Motor neuron (in vitro differentiated cells): ENCODE results near the gene TMEM161A. TPM values are rescaled to one million over a fixed set of nuclear protein-coding genes. Genes with fewer than 3 reads are reported as not detected.

Experiments
- ATAC-seq, 8 experiments: fragments of 200-7000 bp; cut with Tn5 transposase; replicated peaks in 6 of 8; 2 replicates each; pipeline ENCODE4 v1.8.0; 2021; ENCODE audit warnings: mild to moderate bottlenecking in 8 of 8, moderate library complexity in 8 of 8
- H3K27ac ChIP-seq, 2 donors: fragments of 250-450 bp; sonication (Bioruptor Pico); 2 replicates each; pipeline ENCODE4 v1.9.0; 2021; ENCODE audit warnings: antibody characterized with exemption in 2 of 2, mild to moderate bottlenecking in 2 of 2, moderate library complexity in 1 of 2
- H3K4me1 ChIP-seq, 2 donors: fragments of 250-450 bp; sonication (Bioruptor Pico); replicated peaks in 1 of 2; 2 replicates each; pipeline ENCODE4 v1.6.1; 2021; ENCODE audit warnings: antibody characterized with exemption in 2 of 2, mild to moderate bottlenecking in 2 of 2, moderate library complexity in 1 of 2
- H3K4me3 ChIP-seq, 5 donors: fragments of 250-450 bp; sonication (Bioruptor Pico); 2 replicates each; pipeline ENCODE4 v1.9.0; 2021; ENCODE audit warnings: antibody characterized with exemption in 5 of 5, mild to moderate bottlenecking in 5 of 5, moderate library complexity in 4 of 5
- WGBS, 10 experiments: fragments of 450-650 bp; shearing (Covaris generic); methylation state at CpG; one replicate each; pipeline ENCODE4 v1.0.0; 2022; 5-methylcytosine and 5-hydroxymethylcytosine counted together
- in situ Hi-C, 9 experiments: fragments of 400-800 bp; cut with MboI; loops; one replicate each; pipeline ENCODE4 v1.15.0; 2021; ENCODE audit warnings: low sequenced_read_pairs in 9 of 9, low pct_unique_long_range_greater_than_20kb in 2 of 9; ENCODE audit not compliant: unreplicated experiment in 9 of 9
- total RNA-seq, 8 experiments: library from RNA; unstranded; fragments of 300-600 nt; gene quantifications; 2 replicates each; pipeline versions ENCODE4 v1.2.3 to v1.2.4, GENCODE V29; 2022

TMEM161A gene
- total RNA-seq, 8 experiments from 2014 or later = 12.7 to 34.7 (median 17.6) TPM

DNA sequence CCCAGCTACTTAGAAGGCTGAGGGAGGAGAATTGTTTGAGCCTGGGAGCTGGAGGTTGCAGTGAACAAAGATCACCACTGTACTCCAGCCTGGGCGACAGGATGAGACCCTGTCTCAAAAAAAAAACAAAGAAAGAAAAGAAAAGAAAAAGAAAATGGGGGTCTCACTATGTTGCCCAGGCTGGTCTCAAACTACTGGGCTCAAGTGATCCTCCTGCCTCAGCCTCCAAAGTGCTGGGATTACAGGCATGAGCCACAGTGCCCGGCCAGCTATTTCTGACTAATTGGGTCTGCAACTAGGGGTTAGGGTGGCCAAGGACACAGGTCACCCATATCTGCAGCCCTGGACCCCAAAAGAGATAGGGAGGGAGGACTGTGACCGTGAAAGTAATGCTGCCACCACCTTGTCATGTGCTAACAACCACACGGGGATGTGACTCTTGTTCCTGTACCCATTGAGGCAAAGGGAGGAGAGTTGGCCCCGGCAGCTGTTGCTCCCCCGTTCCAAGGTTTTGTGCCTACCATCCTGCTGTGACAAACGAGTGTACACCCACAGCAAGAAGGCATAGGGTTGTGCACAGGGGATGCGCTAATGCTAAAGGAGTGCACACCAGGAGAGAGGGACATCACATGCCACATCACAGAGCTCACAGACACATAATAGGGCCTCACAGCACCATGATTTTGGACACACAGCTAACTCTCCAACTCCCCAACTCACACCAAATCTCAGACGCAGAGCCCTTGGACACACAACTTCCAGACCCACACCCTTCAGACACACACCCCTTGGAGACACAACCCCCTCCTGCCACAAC is 31.2 kb upstream of the TMEM161A start:
- Histone ChIP-seq H3K4me3 (peak overlapping the region in 3 of 5 donors; percentile 15 to 28 (median 24)), H3K27ac (no peak overlapping the region), H3K4me1 (peaks cover 7% of the 10 kb centered on the region in 2 donors)
- in situ Hi-C loops = loop anchor here in 1 of 9 experiments (25.0 kb wide), 1 partner anchor 318 kb away; no protein-coding TSS in a partner anchor
- peak in 3 of 8 experiments; percentile 7 to 17 (median 15) for ATAC-seq
- 0 to 81% (median 76%) methylated on average over 1 to 5 of the region's 9 CpGs; no CpG with 5 or more reads in 4 of the 10 experiments for WGBS, 10 experiments

DNA sequence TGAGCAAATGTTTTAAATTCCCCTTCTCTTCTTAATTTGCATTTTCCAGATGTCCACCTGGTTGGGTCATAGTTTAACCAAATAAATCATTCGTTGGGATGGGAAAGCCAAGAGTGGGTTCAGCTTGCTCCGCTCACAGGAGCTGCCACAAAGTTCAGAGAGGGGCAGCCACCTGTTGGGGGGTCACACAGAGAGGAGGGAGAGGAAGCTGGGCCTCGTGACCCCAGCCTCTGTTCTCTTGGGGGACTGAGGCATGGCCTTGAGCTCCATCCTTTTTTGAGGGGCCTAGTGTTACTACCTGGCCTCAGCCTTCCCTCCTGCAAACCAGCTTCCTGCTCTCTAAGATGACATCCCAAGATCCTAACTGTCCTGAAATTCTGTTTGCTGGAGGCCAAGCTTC is 29.3 kb upstream of the TMEM161A start:
- no peak for ATAC-seq
- Histone ChIP-seq H3K4me3 (no peak overlapping the region), H3K27ac (no peak overlapping the region), H3K4me1 (peaks cover 7% of the 10 kb centered on the region in 2 donors)
- in situ Hi-C loops = loop anchor here in 1 of 9 experiments (25.0 kb wide), 1 partner anchor 320 kb away; no protein-coding TSS in a partner anchor
- 43 to 86% (median 75%) methylated on average over 1 to 3 of the region's 3 CpGs; no CpG with 5 or more reads in 5 of the 10 experiments for WGBS, 10 experiments

- ATAC-seq = no peak
- peaks cover 0 to under 1% of the 10 kb centered on the region in 2 donors for H3K4me1 ChIP-seq
- no peak overlapping the region for H3K4me3 ChIP-seq
- in situ Hi-C loops = loop anchor here in 1 of 9 experiments (25.0 kb wide), 1 partner anchor 322 kb away; no protein-coding TSS in a partner anchor
- WGBS, 10 experiments = 100% methylated on average over 1 of the region's 1 CpG; no CpG with 5 or more reads in 9 of the 10 experiments
- no peak overlapping the region for H3K27ac ChIP-seq
These were observed 27.1 kb upstream of the TMEM161A start for GRCh38 chr19:19165396-19165795.

- in situ Hi-C loops = loop anchor here in 1 of 9 experiments (25.0 kb wide), 1 partner anchor 325 kb away; no protein-coding TSS in a partner anchor
- H3K4me1 ChIP-seq = no peaks in the 10 kb centered on the region
- no peak for ATAC-seq
- 62 to 100% (median 83%) methylated on average over 1 to 3 of the region's 7 CpGs; no CpG with 5 or more reads in 7 of the 10 experiments for WGBS, 10 experiments
- H3K4me3 ChIP-seq = no peak overlapping the region
- no peak overlapping the region for H3K27ac ChIP-seq
These were observed 24.2 kb upstream of the TMEM161A start for GRCh38 chr19:19162495-19162894.

GRCh38 chr19:19160461-19161035 is 22.3 kb upstream of the TMEM161A start:
- Histone ChIP-seq H3K27ac (no peak overlapping the region), H3K4me3 (no peak overlapping the region), H3K4me1 (no peaks in the 10 kb centered on the region)
- in situ Hi-C loops = loop anchor here in 1 of 9 experiments (25.0 kb wide), 1 partner anchor 327 kb away; no protein-coding TSS in a partner anchor
- WGBS, 10 experiments = 60 to 80% methylated on average over 1 to 2 of the region's 26 CpGs; no CpG with 5 or more reads in 8 of the 10 experiments
- ATAC-seq = peak in 1 of 8 experiments; percentile 20

GRCh38 chr19:19159534-19159933 is 21.3 kb upstream of the TMEM161A start:
- H3K4me1 ChIP-seq = no peaks in the 10 kb centered on the region
- H3K4me3 ChIP-seq = no peak overlapping the region
- WGBS, 10 experiments = 80 to 100% (median 100%) methylated on average over 1 to 2 of the region's 4 CpGs; no CpG with 5 or more reads in 3 of the 10 experiments
- no peak overlapping the region for H3K27ac ChIP-seq
- ATAC-seq = no peak
- in situ Hi-C loops = loop anchor here in 1 of 9 experiments (25.0 kb wide), 1 partner anchor 328 kb away; no protein-coding TSS in a partner anchor

DNA sequence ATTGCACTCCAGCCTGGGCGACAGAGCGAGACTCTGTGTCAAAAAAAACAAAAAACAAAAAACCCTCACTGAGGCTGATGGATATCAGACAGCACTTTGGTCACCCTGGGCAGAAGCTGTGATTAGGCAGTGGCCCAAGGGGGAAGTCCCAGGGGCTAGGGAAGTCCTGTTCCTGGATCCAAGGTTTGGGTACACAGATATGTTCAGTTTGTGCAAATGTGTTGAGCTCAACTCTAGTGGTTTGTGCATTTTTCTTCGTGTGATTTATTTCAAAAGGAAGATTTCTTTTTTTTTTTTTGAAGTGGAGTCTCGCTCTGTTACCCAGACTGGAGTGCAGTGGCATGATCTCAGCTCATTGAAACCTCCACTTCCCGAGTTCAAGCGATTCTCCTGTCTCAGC is 19.5 kb upstream of the TMEM161A start:
- H3K4me3 ChIP-seq = no peak overlapping the region
- in situ Hi-C loops = loop anchor here in 1 of 9 experiments (25.0 kb wide), 1 partner anchor 329 kb away; no protein-coding TSS in a partner anchor
- no peak for ATAC-seq
- 61 to 100% (median 100%) methylated on average over 1 to 6 of the region's 6 CpGs; no CpG with 5 or more reads in 3 of the 10 experiments for WGBS, 10 experiments
- H3K27ac ChIP-seq = no peak overlapping the region
- H3K4me1 ChIP-seq = no peaks in the 10 kb centered on the region

DNA sequence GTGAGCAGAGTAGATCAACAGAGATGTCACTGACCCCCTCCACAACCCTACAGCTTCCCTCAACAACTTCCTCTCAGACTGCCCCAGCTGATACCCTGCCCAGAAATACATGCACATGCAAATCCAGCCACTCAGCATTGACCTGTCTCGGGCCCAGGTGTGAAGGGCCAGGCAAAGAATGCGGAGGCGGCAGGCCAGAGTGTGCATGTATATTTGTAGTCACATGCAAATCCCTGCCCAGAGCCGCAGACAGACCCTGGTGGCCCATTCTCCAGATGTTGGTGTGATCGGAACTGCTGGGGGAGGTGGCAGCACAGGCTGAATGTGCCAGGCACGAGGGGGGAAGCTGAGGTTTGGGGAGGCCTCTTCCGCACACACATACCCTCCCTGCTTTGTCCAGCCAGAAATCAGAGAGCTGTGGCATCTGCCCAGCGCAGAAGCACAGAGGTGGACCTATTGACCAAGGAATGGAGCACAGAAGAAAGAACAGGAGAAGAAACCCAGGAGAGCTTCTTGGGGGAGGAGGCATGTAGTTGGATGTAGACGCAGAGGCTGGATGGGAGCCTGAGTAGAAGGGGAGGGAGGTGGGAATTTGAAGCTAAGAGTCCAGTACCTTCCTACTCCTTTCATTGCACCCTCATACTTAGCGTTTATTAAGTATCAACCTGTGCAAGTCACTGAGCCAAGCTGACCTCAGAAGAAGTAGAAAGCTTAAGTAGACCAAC is 17.4 kb upstream of the TMEM161A start:
- no peak for ATAC-seq
- in situ Hi-C loops = loop anchor here in 1 of 9 experiments (25.0 kb wide), 1 partner anchor 332 kb away; no protein-coding TSS in a partner anchor
- 40 to 100% (median 87%) methylated on average over 2 to 5 of the region's 10 CpGs; no CpG with 5 or more reads in 5 of the 10 experiments for WGBS, 10 experiments
- Histone ChIP-seq H3K4me3 (no peak overlapping the region), H3K4me1 (no peaks in the 10 kb centered on the region), H3K27ac (no peak overlapping the region)

DNA sequence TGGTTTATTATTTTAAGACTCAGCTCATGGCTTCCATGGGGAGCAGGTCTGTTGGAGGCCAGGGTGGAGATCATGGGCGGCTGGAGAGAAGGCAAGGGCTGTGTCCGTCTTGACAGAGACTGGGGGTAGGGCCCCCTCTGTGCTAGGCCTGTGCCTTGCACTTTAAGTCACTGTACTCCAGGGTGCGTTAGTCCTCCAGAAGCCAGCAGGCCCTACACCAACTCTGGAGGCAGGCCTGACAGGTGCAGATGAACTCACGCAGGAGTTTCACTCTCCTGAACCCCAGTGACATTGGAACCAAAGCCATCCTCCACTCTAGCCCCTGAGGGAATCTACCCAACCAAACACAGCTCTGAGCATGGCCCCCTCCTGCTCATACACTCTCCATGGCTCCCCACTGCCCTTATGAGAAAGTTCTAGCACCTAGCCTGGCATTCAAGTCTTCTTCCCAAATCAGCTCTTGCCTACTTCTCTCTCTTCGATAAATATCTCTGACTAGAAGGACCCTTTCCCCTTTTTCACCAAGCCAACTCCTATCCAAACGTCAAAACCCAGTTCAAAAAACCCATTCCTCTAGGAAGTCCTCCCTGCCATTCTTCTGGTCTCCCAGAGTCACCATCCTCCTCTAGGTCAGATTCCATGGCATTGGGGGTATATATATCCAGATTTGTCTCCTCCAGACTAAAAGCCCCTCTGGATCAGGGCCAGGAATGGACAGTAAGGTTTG is 16.7 kb upstream of the TMEM161A start:
- ATAC-seq = no peak
- Histone ChIP-seq H3K4me1 (no peaks in the 10 kb centered on the region), H3K4me3 (no peak overlapping the region), H3K27ac (no peak overlapping the region)
- in situ Hi-C loops = loop anchor here in 1 of 9 experiments (25.0 kb wide), 1 partner anchor 332 kb away; no protein-coding TSS in a partner anchor
- 50 to 94% (median 86%) methylated on average over 2 to 5 of the region's 6 CpGs; no CpG with 5 or more reads in 2 of the 10 experiments for WGBS, 10 experiments

DNA sequence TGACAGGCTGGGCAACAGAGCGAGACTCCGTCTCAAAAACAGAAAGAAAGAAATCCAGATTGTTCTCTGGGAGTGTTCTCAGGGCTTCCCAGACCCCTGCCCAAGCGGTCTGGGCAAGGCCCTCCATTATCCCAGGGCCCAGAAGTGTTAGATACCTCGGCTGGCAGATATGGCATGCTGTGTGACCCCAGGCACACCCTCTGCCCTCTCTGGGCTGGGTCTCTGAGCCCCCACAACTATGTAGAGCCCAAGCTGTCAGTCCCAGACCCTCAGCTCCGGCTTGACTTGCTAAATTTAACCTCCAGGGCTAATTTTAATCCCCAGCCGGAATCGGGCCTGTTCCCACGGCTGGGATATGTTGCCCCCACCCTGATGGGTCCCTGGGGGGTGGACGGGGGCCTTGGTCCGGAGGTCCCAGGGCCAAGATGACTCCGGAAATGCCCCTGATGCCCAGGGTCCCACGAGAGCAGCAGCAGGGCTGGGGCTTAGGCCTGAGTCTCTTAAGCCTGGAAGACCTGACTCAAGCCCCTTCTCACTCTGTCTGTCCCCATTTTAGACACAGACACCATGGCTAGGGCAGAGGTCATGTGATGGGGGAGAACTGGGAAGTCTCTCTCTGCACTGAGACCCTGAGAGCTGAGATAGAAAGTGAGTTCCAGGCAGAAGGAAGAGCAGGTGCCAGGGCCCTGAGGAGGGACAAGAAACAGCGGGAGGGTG is 14.5 kb upstream of the TMEM161A start:
- in situ Hi-C loops = loop anchor here in 1 of 9 experiments (25.0 kb wide), 1 partner anchor 334 kb away; no protein-coding TSS in a partner anchor
- Histone ChIP-seq H3K4me1 (no peaks in the 10 kb centered on the region), H3K4me3 (no peak overlapping the region), H3K27ac (no peak overlapping the region)
- WGBS, 10 experiments = 73 to 98% (median 83%) methylated on average over 2 to 6 of the region's 13 CpGs; no CpG with 5 or more reads in 6 of the 10 experiments
- no peak for ATAC-seq

DNA sequence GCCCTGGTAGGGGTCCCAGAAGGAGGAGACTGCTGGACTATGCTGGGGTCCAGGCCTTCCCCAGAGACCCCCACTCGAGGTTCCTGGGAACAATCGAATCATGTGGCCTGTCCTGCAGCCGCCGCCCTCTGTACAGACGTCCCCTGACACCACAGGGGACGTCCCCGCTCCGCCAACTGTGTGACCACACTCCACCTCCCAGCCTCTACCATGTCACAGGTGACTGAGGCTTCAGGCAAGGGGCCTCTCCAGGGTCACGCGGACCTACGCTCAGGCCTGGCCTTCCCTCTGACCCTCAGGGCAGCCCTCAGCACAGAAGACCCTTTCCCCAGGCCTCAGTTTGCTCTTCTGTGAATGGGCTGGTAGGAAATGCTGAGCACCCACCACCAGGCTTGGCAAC is 13.1 kb upstream of the TMEM161A start:
- 66 to 100% (median 68%) methylated on average over 2 to 5 of the region's 11 CpGs; no CpG with 5 or more reads in 7 of the 10 experiments for WGBS, 10 experiments
- Histone ChIP-seq H3K4me1 (no peaks in the 10 kb centered on the region), H3K4me3 (no peak overlapping the region), H3K27ac (no peak overlapping the region)
- peak in 1 of 8 experiments; percentile 23 for ATAC-seq
- in situ Hi-C loops = loop anchor here in 1 of 9 experiments (25.0 kb wide), 1 partner anchor 336 kb away; no protein-coding TSS in a partner anchor
